Activated B cell treated with CpG ODN at 0.5 μM for 24 hours (primary cell): Measurements from ENCODE around the gene RCBTB2. TPM values are rescaled to one million over a fixed set of nuclear protein-coding genes. Genes with fewer than 3 reads are reported as not detected.

Experiments
- ATAC-seq: fragments of 200-7000 bp; cut with Tn5 transposase; one replicate; pipeline ENCODE4 v1.10.0; 2021; ENCODE audit warnings: low read depth, mild to moderate bottlenecking, moderate library complexity
- CTCF ChIA-PET: fragments of 350-600 bp; sonication (Branson Sonifier 250); formaldehyde crosslinking; loops from one replicate; lab custom pipeline; 2021; ENCODE audit warnings: antibody characterized with exemption; lab: Charles Lee
- POLR2A ChIA-PET: fragments of 350-600 bp; sonication (Branson Sonifier 250); formaldehyde crosslinking; loops from one replicate; lab custom pipeline; 2021; ENCODE audit warnings: antibody characterized with exemption; lab: Charles Lee
- DNase-seq: peaks from one replicate; pipeline ENCODE4 v3.0.0; 2022
- H3K27ac Mint-ChIP-seq: one replicate; pipeline ENCODE4 v1.8.0; 2020; ENCODE audit warnings: mixed read lengths
- H3K27me3 Mint-ChIP-seq: one replicate; pipeline ENCODE4 v1.8.0; 2021; ENCODE audit warnings: mixed read lengths
- H3K36me3 Mint-ChIP-seq: one replicate; pipeline ENCODE4 v1.8.0; 2021; ENCODE audit warnings: low read depth, mixed read lengths
- H3K4me1 Mint-ChIP-seq: one replicate; pipeline ENCODE4 v1.8.0; 2021; ENCODE audit warnings: mixed read lengths
- H3K4me3 Mint-ChIP-seq: one replicate; pipeline ENCODE4 v1.8.0; 2020; ENCODE audit warnings: mild to moderate bottlenecking, mixed read lengths
- H3K9me3 Mint-ChIP-seq: one replicate; pipeline ENCODE4 v1.8.0; 2020; ENCODE audit warnings: mixed read lengths
- intact Hi-C: fragments of 100-400 bp; cut with micrococcal nuclease; formaldehyde crosslinking; loops from one replicate; pipeline ENCODE4 v1.15.1; 2024
- total RNA-seq: library from RNA; stranded (reverse); gene quantifications from 2 replicates; pipeline ENCODE4 v1.2.3, GENCODE V29; 2022
- TF ChIP-seq, protein P1 (sequence below): fragments of 200-600 bp; IDR thresholded peaks from one replicate; pipeline ENCODE4 v1.8.0; 2022; ENCODE audit warnings: antibody characterized with exemption, mild to moderate bottlenecking

Gene RCBTB2
- total RNA-seq, 1 donor from 2014 or later: 2.4 TPM

- POLR2A ChIA-PET: interaction anchor here (1.0 to 1.2 kb wide), 2 partner anchors 27 to 365 kb away, joined by 3 read pairs; partner anchors contain the start of gene RCBTB2
- Mint-ChIP-seq H3K27ac (no peak overlapping the region), H3K36me3 (peaks cover 3% of the 10 kb centered on the region), H3K4me3 (no peak overlapping the region), H3K4me1 (peaks cover 24% of the 10 kb centered on the region), H3K9me3 (peaks cover 5% of the 10 kb centered on the region), H3K27me3 (peaks cover 56% of the 10 kb centered on the region)
- TF ChIP-seq, protein P1, sequence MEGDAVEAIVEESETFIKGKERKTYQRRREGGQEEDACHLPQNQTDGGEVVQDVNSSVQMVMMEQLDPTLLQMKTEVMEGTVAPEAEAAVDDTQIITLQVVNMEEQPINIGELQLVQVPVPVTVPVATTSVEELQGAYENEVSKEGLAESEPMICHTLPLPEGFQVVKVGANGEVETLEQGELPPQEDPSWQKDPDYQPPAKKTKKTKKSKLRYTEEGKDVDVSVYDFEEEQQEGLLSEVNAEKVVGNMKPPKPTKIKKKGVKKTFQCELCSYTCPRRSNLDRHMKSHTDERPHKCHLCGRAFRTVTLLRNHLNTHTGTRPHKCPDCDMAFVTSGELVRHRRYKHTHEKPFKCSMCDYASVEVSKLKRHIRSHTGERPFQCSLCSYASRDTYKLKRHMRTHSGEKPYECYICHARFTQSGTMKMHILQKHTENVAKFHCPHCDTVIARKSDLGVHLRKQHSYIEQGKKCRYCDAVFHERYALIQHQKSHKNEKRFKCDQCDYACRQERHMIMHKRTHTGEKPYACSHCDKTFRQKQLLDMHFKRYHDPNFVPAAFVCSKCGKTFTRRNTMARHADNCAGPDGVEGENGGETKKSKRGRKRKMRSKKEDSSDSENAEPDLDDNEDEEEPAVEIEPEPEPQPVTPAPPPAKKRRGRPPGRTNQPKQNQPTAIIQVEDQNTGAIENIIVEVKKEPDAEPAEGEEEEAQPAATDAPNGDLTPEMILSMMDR: no peak
- DNase-seq (no peak), ATAC-seq (no peak)
- CTCF ChIA-PET: no interaction called here
- intact Hi-C loops: loop anchor here (5.0 kb wide), 1 partner anchor 322 kb away; no protein-coding TSS in a partner anchor
Observed at GRCh38 chr13:48559638-48560320, 26.9 kb upstream of the RCBTB2 start.

DNA sequence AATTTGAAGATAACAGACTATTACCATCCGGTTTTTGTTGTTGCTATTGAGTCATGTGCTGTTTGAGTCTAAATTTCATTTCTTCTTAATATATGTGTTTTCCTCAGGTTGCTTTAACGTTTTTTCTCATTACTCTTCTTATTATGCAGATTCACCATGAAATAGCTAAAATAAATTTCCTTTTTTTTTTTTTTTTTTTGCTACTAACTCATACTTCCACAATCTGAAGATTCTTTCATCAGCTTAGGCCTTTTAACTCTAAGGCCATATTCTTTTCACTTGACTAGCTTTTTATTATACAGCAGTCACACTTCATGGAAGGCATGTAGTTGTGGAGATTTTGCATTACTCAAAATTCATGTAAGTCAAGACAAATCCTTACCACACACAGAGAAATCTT lies 23.9 kb upstream of the RCBTB2 start:
- H3K9me3 Mint-ChIP-seq: peaks cover 11% of the 10 kb centered on the region
- DNase-seq: no peak

DNA sequence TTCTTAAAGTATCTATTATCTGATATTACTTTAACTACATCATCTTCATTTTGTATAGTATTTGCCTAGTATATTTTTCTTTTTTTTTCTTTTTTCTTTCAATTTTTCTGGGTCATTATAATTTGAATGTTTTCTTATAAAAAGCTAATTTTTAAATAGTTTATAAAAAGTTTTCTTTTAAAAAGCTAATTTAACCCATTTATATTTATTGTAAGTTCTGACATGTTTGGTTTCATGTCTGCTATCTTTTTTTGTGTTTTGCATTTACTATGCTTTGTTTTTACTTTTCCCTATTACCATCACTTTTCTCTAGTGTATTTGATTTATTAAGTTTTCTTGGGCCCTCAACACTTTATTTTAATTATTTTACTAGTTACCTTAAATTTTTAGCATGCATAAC lies 22.6 kb upstream of the RCBTB2 start:
- Mint-ChIP-seq H3K4me1 (no peaks in the 10 kb centered on the region), H3K4me3 (no peak overlapping the region), H3K36me3 (peaks cover 4% of the 10 kb centered on the region), H3K27me3 (peaks cover 54% of the 10 kb centered on the region), H3K9me3 (peaks cover 11% of the 10 kb centered on the region), H3K27ac (no peak overlapping the region)
- intact Hi-C loops: no loop called here
- TF ChIP-seq, protein P1: no peak
- CTCF ChIA-PET: interaction anchor here (1.2 kb wide), 1 partner anchor 25 kb away, joined by 3 read pairs; no protein-coding TSS in a partner anchor
- POLR2A ChIA-PET: no interaction called here
- DNase-seq: no peak
- no peak for ATAC-seq

More for the DNA sequence above, 23.9 kb upstream of the RCBTB2 start:
- Mint-ChIP-seq H3K4me1 (peaks cover 6% of the 10 kb centered on the region), H3K27me3 (peaks cover 60% of the 10 kb centered on the region), H3K27ac (no peak overlapping the region), H3K4me3 (no peak overlapping the region), H3K36me3 (peaks cover 4% of the 10 kb centered on the region)
- ChIA-PET POLR2A (no interaction called here), CTCF (no interaction called here)
- TF ChIP-seq, protein P1: no peak
- intact Hi-C loops: no loop called here
- no peak for ATAC-seq

- no peak for DNase-seq
- ChIA-PET CTCF (no interaction called here), POLR2A (no interaction called here)
- peak overlapping the region; percentile 12 for H3K27ac Mint-ChIP-seq
- H3K4me1 Mint-ChIP-seq: no peaks in the 10 kb centered on the region
- peaks cover 18% of the 10 kb centered on the region for H3K9me3 Mint-ChIP-seq
- TF ChIP-seq, protein P1: no peak
- peaks cover 4% of the 10 kb centered on the region for H3K36me3 Mint-ChIP-seq
- peaks cover 48% of the 10 kb centered on the region for H3K27me3 Mint-ChIP-seq
- ATAC-seq: no peak
- intact Hi-C loops: no loop called here
- no peak overlapping the region for H3K4me3 Mint-ChIP-seq
Observed at GRCh38 chr13:48551329-48551728, 18.4 kb upstream of the RCBTB2 start.

- no peak overlapping the region for H3K27ac Mint-ChIP-seq
- ATAC-seq (no peak), DNase-seq (no peak)
- TF ChIP-seq, protein P1: no peak
- ChIA-PET CTCF (no interaction called here), POLR2A (no interaction called here)
- peaks cover 58% of the 10 kb centered on the region for H3K27me3 Mint-ChIP-seq
- peaks cover 1% of the 10 kb centered on the region for H3K36me3 Mint-ChIP-seq
- no peak overlapping the region for H3K4me3 Mint-ChIP-seq
- H3K4me1 Mint-ChIP-seq: no peaks in the 10 kb centered on the region
- peaks cover 16% of the 10 kb centered on the region for H3K9me3 Mint-ChIP-seq
- intact Hi-C loops: no loop called here
Observed at GRCh38 chr13:48549658-48550057, 16.8 kb upstream of the RCBTB2 start.
